Measurements from ENCODE around the gene CLPTM1.

GRCh38 chr19:44985445-44985844, 30.3 kb downstream of the CLPTM1 start:
- TF ChIP-seq CTCF (IDR thresholded peaks at IDR 0.05), result no peak
- no peak for TF ChIP-seq EP300 (IDR thresholded peaks at IDR 0.05)
- no peak for TF ChIP-seq POLR2A (IDR thresholded peaks at IDR 0.05)
